WTC11 (cell line): ENCODE measurements around the gene TRAPPC3L. TPM values are rescaled to one million over a fixed set of nuclear protein-coding genes. Genes with fewer than 3 reads are reported as not detected.

Source experiments
- ATAC-seq: fragments of 200-7000 bp; cut with Tn5 transposase; 2 replicates; pipeline ENCODE4 v1.10.0; 2021; ENCODE audit warnings: mild to moderate bottlenecking, moderate library complexity
- CTCF ChIA-PET: fragments of 300-600 bp; sonication (Branson Sonifier 250); formaldehyde crosslinking; loops from one replicate; lab custom pipeline; 2021; ENCODE audit warnings: antibody characterized with exemption; lab: Charles Lee
- POLR2A ChIA-PET: fragments of 350-600 bp; sonication (Branson Sonifier 250); formaldehyde crosslinking; loops from one replicate; lab custom pipeline; 2021; ENCODE audit warnings: antibody characterized with exemption; lab: Charles Lee
- DNase-seq: peaks from one replicate; pipeline ENCODE4 v3.0.0; 2021; ENCODE audit warnings: low spot score
- H3K27ac Mint-ChIP-seq: 2 replicates; pipeline ENCODE4 v1.8.0; 2021; ENCODE audit warnings: mixed read lengths
- H3K27me3 Mint-ChIP-seq: 2 replicates; pipeline ENCODE4 v1.8.0; 2021; ENCODE audit warnings: low read depth, mild to moderate bottlenecking, moderate library complexity, mixed read lengths
- H3K36me3 Mint-ChIP-seq: 2 replicates; pipeline ENCODE4 v1.8.0; 2021; ENCODE audit warnings: mixed read lengths
- H3K4me1 Mint-ChIP-seq: 2 replicates; pipeline ENCODE4 v1.8.0; 2022; ENCODE audit warnings: mixed read lengths
- H3K4me3 Mint-ChIP-seq: 2 replicates; pipeline ENCODE4 v1.8.0; 2021; ENCODE audit warnings: mild to moderate bottlenecking, moderate library complexity, mixed read lengths
- H3K9me3 Mint-ChIP-seq: 2 replicates; pipeline ENCODE4 v1.8.0; 2021; ENCODE audit warnings: mixed read lengths
- CREB1 ChIP-seq: sonication (generic); formaldehyde crosslinking; IDR thresholded peaks from 2 replicates; pipeline ENCODE4 v1.8.0; 2023; ENCODE audit warnings: mild to moderate bottlenecking, missing genetic modification reagents
- E2F1 ChIP-seq: sonication (generic); formaldehyde crosslinking; IDR thresholded peaks from 2 replicates; pipeline ENCODE4 v1.8.0; 2022; ENCODE audit warnings: mild to moderate bottlenecking, missing genetic modification reagents
- ELF4 ChIP-seq: sonication (generic); formaldehyde crosslinking; IDR thresholded peaks from 2 replicates; pipeline ENCODE4 v1.8.1; 2022; ENCODE audit warnings: low read depth, mild to moderate bottlenecking, moderate library complexity, missing genetic modification reagents
- ESRRA ChIP-seq: sonication (generic); formaldehyde crosslinking; IDR thresholded peaks from 2 replicates; pipeline ENCODE4 v1.8.1; 2022; ENCODE audit warnings: mild to moderate bottlenecking, missing genetic modification reagents, borderline replicate concordance
- GABPB1 ChIP-seq: sonication (generic); formaldehyde crosslinking; IDR thresholded peaks from 2 replicates; pipeline ENCODE4 v1.8.1; 2023; ENCODE audit warnings: mild to moderate bottlenecking, missing genetic modification reagents
- JAZF1 ChIP-seq: fragments of 250-450 bp; sonication (Bioruptor Pico); IDR thresholded peaks from 2 replicates; pipeline ENCODE4 v1.9.0; 2021; ENCODE audit warnings: moderate library complexity, mild to moderate bottlenecking, inconsistent platforms
- NR1H2 ChIP-seq: sonication (generic); formaldehyde crosslinking; IDR thresholded peaks from 2 replicates; pipeline ENCODE4 v1.9.0; 2021; ENCODE audit warnings: mild to moderate bottlenecking, moderate library complexity, missing genetic modification reagents
- USF1 ChIP-seq: sonication (generic); formaldehyde crosslinking; IDR thresholded peaks from 2 replicates; pipeline ENCODE4 v1.8.0; 2022; ENCODE audit warnings: mild to moderate bottlenecking, missing genetic modification reagents
- USF2 ChIP-seq: sonication (generic); formaldehyde crosslinking; IDR thresholded peaks from 2 replicates; pipeline ENCODE4 v1.8.1; 2023; ENCODE audit warnings: mild to moderate bottlenecking, missing genetic modification reagents, moderate library complexity
- ZBTB21 ChIP-seq: sonication (generic); formaldehyde crosslinking; IDR thresholded peaks from 2 replicates; pipeline ENCODE4 v1.8.1; 2023; ENCODE audit warnings: mild to moderate bottlenecking, missing genetic modification reagents, borderline replicate concordance
- ZNF121 ChIP-seq: sonication (generic); formaldehyde crosslinking; IDR thresholded peaks from 2 replicates; pipeline ENCODE4 v1.8.0; 2023; ENCODE audit warnings: missing genetic modification reagents
- ZNF138 ChIP-seq: sonication (generic); formaldehyde crosslinking; conservative IDR thresholded peaks from 2 replicates; pipeline ENCODE4 v1.8.1; 2022; ENCODE audit warnings: mild to moderate bottlenecking, moderate library complexity, missing genetic modification reagents
- ZNF317 ChIP-seq: sonication (generic); formaldehyde crosslinking; IDR thresholded peaks from 2 replicates; pipeline ENCODE4 v1.8.1; 2023; ENCODE audit warnings: low read depth, mild to moderate bottlenecking, moderate library complexity, missing genetic modification reagents, borderline replicate concordance
- ZNF423 ChIP-seq: fragments of 250-450 bp; sonication (Bioruptor Pico); IDR thresholded peaks from 2 replicates; pipeline ENCODE4 v2.1.2; 2022; ENCODE audit warnings: mild to moderate bottlenecking, moderate library complexity
- total RNA-seq: library from RNA; stranded (reverse); gene quantifications from 3 replicates; pipeline ENCODE4 v1.2.3, GENCODE V29; 2021
- TF ChIP-seq, protein P1 (sequence below): sonication (generic); formaldehyde crosslinking; IDR thresholded peaks from 2 replicates; pipeline ENCODE4 v1.8.0; 2022; ENCODE audit warnings: mild to moderate bottlenecking, missing genetic modification reagents
- TF ChIP-seq, protein P2 (sequence below): fragments of 250-450 bp; sonication (Bioruptor Pico); IDR thresholded peaks from 2 replicates; pipeline ENCODE4 v2.1.2; 2022; ENCODE audit warnings: mild to moderate bottlenecking, moderate library complexity
- TF ChIP-seq, protein P3 (sequence below): sonication (generic); formaldehyde crosslinking; IDR thresholded peaks from 2 replicates; pipeline ENCODE4 v1.8.1; 2023; ENCODE audit warnings: mild to moderate bottlenecking, missing genetic modification reagents
- TF ChIP-seq, protein P4 (sequence below): sonication (generic); formaldehyde crosslinking; IDR thresholded peaks from 2 replicates; pipeline ENCODE4 v1.8.0; 2023; ENCODE audit warnings: missing genetic modification reagents, mild to moderate bottlenecking, borderline replicate concordance

Gene TRAPPC3L
- total RNA-seq, 1 experiment from 2014 or later = not detected

- no peaks in the 10 kb centered on the region for H3K27me3 Mint-ChIP-seq
- CTCF ChIA-PET = interaction anchor here (0.7 to 2.2 kb wide), 3 partner anchors 18 to 255 kb away, joined by 3 to 8 read pairs (median 8); no protein-coding TSS in a partner anchor
- ATAC-seq (no peak), DNase-seq (no peak)
- TF ChIP-seq USF1 (CRISPR knock-in tag) (no peak), ELF4 (no peak), E2F1 (CRISPR knock-in tag) (no peak), ESRRA (CRISPR knock-in tag) (no peak), CREB1 (CRISPR knock-in tag) (no peak), NR1H2 (no peak), USF2 (no peak), ZNF121 (CRISPR knock-in tag) (no peak), GABPB1 (CRISPR knock-in tag) (no peak), ZNF423 (CRISPR knock-in tag) (no peak), ZNF138 (CRISPR knock-in tag) (no peak), ZBTB21 (CRISPR knock-in tag) (no peak), JAZF1 (no peak), ZNF317 (no peak)
- TF ChIP-seq, protein P1, sequence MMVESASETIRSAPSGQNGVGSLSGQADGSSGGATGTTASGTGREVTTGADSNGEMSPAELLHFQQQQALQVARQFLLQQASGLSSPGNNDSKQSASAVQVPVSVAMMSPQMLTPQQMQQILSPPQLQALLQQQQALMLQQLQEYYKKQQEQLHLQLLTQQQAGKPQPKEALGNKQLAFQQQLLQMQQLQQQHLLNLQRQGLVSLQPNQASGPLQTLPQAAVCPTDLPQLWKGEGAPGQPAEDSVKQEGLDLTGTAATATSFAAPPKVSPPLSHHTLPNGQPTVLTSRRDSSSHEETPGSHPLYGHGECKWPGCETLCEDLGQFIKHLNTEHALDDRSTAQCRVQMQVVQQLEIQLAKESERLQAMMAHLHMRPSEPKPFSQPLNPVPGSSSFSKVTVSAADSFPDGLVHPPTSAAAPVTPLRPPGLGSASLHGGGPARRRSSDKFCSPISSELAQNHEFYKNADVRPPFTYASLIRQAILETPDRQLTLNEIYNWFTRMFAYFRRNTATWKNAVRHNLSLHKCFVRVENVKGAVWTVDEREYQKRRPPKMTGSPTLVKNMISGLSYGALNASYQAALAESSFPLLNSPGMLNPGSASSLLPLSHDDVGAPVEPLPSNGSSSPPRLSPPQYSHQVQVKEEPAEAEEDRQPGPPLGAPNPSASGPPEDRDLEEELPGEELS = no peak
- TF ChIP-seq, protein P2, sequence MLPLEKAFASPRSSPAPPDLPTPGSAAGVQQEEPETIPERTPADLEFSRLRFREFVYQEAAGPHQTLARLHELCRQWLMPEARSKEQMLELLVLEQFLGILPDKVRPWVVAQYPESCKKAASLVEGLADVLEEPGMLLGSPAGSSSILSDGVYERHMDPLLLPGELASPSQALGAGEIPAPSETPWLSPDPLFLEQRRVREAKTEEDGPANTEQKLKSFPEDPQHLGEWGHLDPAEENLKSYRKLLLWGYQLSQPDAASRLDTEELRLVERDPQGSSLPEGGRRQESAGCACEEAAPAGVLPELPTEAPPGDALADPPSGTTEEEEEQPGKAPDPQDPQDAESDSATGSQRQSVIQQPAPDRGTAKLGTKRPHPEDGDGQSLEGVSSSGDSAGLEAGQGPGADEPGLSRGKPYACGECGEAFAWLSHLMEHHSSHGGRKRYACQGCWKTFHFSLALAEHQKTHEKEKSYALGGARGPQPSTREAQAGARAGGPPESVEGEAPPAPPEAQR = no peak
- TF ChIP-seq, protein P3, sequence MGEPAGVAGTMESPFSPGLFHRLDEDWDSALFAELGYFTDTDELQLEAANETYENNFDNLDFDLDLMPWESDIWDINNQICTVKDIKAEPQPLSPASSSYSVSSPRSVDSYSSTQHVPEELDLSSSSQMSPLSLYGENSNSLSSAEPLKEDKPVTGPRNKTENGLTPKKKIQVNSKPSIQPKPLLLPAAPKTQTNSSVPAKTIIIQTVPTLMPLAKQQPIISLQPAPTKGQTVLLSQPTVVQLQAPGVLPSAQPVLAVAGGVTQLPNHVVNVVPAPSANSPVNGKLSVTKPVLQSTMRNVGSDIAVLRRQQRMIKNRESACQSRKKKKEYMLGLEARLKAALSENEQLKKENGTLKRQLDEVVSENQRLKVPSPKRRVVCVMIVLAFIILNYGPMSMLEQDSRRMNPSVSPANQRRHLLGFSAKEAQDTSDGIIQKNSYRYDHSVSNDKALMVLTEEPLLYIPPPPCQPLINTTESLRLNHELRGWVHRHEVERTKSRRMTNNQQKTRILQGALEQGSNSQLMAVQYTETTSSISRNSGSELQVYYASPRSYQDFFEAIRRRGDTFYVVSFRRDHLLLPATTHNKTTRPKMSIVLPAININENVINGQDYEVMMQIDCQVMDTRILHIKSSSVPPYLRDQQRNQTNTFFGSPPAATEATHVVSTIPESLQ (CRISPR knock-in tag) = no peak
- TF ChIP-seq, protein P4, sequence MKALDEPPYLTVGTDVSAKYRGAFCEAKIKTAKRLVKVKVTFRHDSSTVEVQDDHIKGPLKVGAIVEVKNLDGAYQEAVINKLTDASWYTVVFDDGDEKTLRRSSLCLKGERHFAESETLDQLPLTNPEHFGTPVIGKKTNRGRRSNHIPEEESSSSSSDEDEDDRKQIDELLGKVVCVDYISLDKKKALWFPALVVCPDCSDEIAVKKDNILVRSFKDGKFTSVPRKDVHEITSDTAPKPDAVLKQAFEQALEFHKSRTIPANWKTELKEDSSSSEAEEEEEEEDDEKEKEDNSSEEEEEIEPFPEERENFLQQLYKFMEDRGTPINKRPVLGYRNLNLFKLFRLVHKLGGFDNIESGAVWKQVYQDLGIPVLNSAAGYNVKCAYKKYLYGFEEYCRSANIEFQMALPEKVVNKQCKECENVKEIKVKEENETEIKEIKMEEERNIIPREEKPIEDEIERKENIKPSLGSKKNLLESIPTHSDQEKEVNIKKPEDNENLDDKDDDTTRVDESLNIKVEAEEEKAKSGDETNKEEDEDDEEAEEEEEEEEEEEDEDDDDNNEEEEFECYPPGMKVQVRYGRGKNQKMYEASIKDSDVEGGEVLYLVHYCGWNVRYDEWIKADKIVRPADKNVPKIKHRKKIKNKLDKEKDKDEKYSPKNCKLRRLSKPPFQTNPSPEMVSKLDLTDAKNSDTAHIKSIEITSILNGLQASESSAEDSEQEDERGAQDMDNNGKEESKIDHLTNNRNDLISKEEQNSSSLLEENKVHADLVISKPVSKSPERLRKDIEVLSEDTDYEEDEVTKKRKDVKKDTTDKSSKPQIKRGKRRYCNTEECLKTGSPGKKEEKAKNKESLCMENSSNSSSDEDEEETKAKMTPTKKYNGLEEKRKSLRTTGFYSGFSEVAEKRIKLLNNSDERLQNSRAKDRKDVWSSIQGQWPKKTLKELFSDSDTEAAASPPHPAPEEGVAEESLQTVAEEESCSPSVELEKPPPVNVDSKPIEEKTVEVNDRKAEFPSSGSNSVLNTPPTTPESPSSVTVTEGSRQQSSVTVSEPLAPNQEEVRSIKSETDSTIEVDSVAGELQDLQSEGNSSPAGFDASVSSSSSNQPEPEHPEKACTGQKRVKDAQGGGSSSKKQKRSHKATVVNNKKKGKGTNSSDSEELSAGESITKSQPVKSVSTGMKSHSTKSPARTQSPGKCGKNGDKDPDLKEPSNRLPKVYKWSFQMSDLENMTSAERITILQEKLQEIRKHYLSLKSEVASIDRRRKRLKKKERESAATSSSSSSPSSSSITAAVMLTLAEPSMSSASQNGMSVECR (CRISPR knock-in tag) = no peak
- no peak overlapping the region for H3K27ac Mint-ChIP-seq
- H3K9me3 Mint-ChIP-seq = no peaks in the 10 kb centered on the region
- H3K4me3 Mint-ChIP-seq = no peak overlapping the region
- no peaks in the 10 kb centered on the region for H3K36me3 Mint-ChIP-seq
- POLR2A ChIA-PET = interaction anchor here (0.7 kb wide), 1 partner anchor 9 kb away, joined by 3 read pairs; no protein-coding TSS in a partner anchor
- H3K4me1 Mint-ChIP-seq = peaks cover 4% of the 10 kb centered on the region
These were observed 3.1 kb downstream of the TRAPPC3L start for GRCh38 chr6:116542426-116542825.
